Gastroesophageal sphincter (tissue), 4 donors: ENCODE data around the gene CIT. TPM values are rescaled to one million over a fixed set of nuclear protein-coding genes. Genes with fewer than 3 reads are reported as not detected.

Experiments used
- ATAC-seq: fragments of 150-250 bp; one replicate; pipeline ENCODE4 v1.9.1; 2016; ENCODE audit warnings: mild to moderate bottlenecking, moderate library complexity
- H3K27ac ChIP-seq, 4 donors: fragments of 200-600 bp; sonication (generic) in 3 of 4; 1 replicate in 3 of 4; 2 replicates in 1 of 4; pipeline ENCODE4 v1.5.1; 2016 to 2019
- H3K27me3 ChIP-seq: fragments of 200-600 bp; sonication (generic); one replicate; pipeline ENCODE4 v1.5.1; 2019
- H3K36me3 ChIP-seq, 2 donors: fragments of 200-600 bp; sonication (generic); one replicate each; pipeline ENCODE4 v1.5.1; 2019; ENCODE audit warnings: control low read depth in 1 of 2
- H3K4me1 ChIP-seq, 3 donors: fragments of 200-600 bp; sonication (generic); 1 replicate in 2 of 3; 2 replicates in 1 of 3; pipeline ENCODE4 v1.5.1; 2016 to 2019; ENCODE audit warnings: control low read depth in 2 of 3
- H3K4me3 ChIP-seq, 2 donors: fragments of 200-600 bp; sonication (generic); one replicate each; pipeline ENCODE4 v1.5.1; 2019; ENCODE audit warnings: mild to moderate bottlenecking in 1 of 2, moderate library complexity in 1 of 2
- H3K9me3 ChIP-seq, 3 donors: fragments of 200-600 bp; sonication (generic); one replicate each; pipeline ENCODE4 v1.5.1; 2017 to 2019; ENCODE audit warnings: control low read depth in 2 of 3
- EP300 ChIP-seq: sonication (generic); formaldehyde crosslinking; IDR thresholded peaks from one replicate; pipeline ENCODE4 v1.6.1; 2017; ENCODE audit warnings: antibody characterized with exemption, mild to moderate bottlenecking
- POLR2A ChIP-seq, 2 donors: fragments of 450-650 bp; IDR thresholded peaks; one replicate each; pipeline ENCODE4 v1.6.1; 2017; ENCODE audit warnings: antibody characterized with exemption in 2 of 2, mild to moderate bottlenecking in 2 of 2, moderate library complexity in 1 of 2
- POLR2AphosphoS5 ChIP-seq: sonication (generic); formaldehyde crosslinking; IDR thresholded peaks from one replicate; pipeline ENCODE4 v1.6.1; 2017; ENCODE audit warnings: antibody characterized with exemption
- WGBS, 2 donors: methylation state at CpG; one replicate each; pipeline ENCODE4 v1.1.5; 2018; ENCODE audit warnings: low coverage in 1 of 2; 5-methylcytosine and 5-hydroxymethylcytosine counted together
- total RNA-seq, 4 donors: library from RNA; depleted of rRNA; stranded (reverse); fragments of >200 nt; gene quantifications; one replicate each; pipeline ENCODE4 v1.1.0, GENCODE V29; 2016
- TF ChIP-seq, protein P1 (sequence below), 4 experiments: fragments of 200-600 bp in 2 of 4; fragments of 450-650 bp in 2 of 4; sonication (generic) in 1 of 4; IDR thresholded peaks; one replicate each; pipeline ENCODE4 v1.5.1; 2017 to 2019; ENCODE audit warnings: antibody characterized with exemption in 4 of 4, mild to moderate bottlenecking in 2 of 4, moderate library complexity in 2 of 4

CIT gene
- total RNA-seq, 4 donors from 2014 or later, result 3.8 to 9.7 (median 6.6) TPM

DNA sequence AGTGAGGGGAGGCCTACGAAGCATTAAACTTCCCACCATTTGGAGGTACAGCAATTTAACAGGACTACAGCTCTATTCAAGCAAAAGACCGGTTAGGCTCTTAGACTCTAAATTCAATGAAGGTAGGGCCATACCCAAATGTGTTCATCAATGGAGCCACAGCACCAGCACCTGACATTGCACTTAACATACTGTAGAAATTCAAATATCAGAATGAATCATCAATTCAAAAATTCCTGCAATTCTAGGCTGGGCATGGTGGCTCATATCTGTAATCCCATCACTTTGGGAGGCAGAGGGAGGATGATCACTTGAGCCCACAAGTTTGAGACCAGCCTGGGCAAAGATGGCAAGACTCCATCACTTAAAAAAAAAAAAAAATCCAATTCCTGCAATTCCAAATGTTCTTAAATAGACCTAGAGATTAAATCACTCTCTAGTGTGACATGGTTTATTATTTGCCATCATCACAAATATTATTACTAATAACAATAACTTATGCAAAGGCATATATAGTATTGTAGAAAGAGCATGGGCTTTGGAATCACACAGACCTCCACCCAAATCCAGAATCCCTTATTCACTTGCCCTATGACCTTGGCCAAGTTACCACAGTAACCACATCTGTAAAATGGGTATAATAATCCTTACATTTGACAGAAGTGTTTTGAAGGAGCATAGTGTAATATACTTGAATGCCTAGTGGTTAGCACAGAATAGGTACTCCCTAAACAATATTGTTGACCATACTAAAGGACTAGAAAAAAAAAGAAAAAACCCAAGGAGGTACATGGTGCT lies 59.4 kb downstream of the CIT start:
- H3K27ac ChIP-seq, result no peak overlapping the region
- H3K36me3 ChIP-seq, result no peaks in the 10 kb centered on the region
- ATAC-seq, result no peak
- WGBS, 2 donors, result 91 to 100% methylated on average over 2 of the region's 2 CpGs
- no peaks in the 10 kb centered on the region for H3K4me1 ChIP-seq
- H3K27me3 ChIP-seq, result no peaks in the 10 kb centered on the region
- no peak overlapping the region for H3K4me3 ChIP-seq
- TF ChIP-seq POLR2AphosphoS5 (no peak), POLR2A (IDR thresholded peaks at IDR 0.05) (no peak), EP300 (no peak)
- TF ChIP-seq, protein P1, sequence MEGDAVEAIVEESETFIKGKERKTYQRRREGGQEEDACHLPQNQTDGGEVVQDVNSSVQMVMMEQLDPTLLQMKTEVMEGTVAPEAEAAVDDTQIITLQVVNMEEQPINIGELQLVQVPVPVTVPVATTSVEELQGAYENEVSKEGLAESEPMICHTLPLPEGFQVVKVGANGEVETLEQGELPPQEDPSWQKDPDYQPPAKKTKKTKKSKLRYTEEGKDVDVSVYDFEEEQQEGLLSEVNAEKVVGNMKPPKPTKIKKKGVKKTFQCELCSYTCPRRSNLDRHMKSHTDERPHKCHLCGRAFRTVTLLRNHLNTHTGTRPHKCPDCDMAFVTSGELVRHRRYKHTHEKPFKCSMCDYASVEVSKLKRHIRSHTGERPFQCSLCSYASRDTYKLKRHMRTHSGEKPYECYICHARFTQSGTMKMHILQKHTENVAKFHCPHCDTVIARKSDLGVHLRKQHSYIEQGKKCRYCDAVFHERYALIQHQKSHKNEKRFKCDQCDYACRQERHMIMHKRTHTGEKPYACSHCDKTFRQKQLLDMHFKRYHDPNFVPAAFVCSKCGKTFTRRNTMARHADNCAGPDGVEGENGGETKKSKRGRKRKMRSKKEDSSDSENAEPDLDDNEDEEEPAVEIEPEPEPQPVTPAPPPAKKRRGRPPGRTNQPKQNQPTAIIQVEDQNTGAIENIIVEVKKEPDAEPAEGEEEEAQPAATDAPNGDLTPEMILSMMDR (IDR thresholded peaks at IDR 0.05), result no peak
- no peaks in the 10 kb centered on the region for H3K9me3 ChIP-seq

DNA sequence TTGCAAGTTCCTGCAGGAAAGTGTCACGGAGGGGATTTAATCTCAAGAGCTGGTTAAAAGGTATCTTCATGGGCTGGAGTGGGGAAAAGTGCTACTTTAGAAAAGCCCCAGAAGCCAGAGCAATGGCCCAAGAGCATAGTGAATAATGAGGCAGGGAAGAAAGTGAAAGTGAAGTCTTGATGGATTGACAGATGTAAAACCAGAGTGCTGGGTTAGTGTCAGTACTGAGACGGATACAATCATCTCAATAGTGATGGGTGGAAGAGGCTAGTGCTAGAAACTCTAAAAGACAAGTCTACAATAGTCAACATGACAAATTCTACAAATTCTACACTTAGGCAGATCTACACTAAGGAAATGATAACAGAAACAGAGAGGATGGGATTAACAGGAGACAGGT lies 68.1 kb downstream of the CIT start:
- H3K4me1 ChIP-seq, result peaks cover 0 to 8% (median 7%) of the 10 kb centered on the region in 3 donors
- no peak overlapping the region for H3K27ac ChIP-seq
- H3K27me3 ChIP-seq, result peaks cover 48% of the 10 kb centered on the region
- no peaks in the 10 kb centered on the region for H3K36me3 ChIP-seq
- no peak overlapping the region for H3K4me3 ChIP-seq
- no peak for TF ChIP-seq EP300
- TF ChIP-seq POLR2AphosphoS5, result no peak
- no peak for TF ChIP-seq POLR2A (IDR thresholded peaks at IDR 0.05)
- TF ChIP-seq, protein P1 (IDR thresholded peaks at IDR 0.05), result no peak
- no peaks in the 10 kb centered on the region for H3K9me3 ChIP-seq
- WGBS, 2 donors, result 73 to 75% methylated on average over 2 of the region's 2 CpGs
- no peak for ATAC-seq

DNA sequence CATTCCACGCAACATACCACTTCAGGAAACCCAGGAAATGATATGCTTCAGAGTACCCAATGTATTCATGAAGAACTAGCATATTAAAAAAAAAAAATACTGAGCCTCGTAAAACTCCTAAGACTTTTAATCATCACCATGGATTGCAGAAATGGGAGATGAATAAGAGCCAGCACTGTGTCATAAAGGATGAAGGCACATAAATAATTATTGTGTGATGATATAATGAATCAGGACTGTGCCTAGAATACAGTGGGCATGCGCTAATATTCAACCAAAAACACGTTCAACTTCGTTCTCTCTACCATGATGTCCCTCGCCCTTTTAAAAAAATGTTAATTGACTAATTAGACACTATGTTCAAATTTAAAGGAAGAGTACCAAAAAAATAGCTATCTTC lies 68.7 kb downstream of the CIT start:
- no peak overlapping the region for H3K27ac ChIP-seq
- WGBS, 2 donors, result 78 to 92% methylated on average over 6 of the region's 6 CpGs

DNA sequence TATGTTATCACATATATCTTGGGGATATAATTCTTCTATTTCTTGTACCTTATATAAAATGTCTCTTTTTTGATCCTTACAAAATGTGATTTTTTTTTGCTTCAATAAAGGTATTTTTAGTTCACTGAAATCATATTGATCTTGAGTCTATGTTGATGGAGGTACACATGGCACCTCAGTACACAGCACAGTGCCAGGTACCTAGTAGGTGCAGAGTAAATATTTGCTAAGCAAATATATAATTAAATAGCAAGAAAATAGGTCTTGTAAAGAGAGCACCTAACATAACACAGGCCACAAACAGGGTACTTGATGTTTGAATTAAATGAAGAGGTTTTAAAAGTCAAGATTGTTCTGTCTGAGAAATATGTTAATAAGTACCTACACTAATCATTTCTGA lies 69.7 kb downstream of the CIT start:
- Histone ChIP-seq H3K4me3 (no peak overlapping the region), H3K27me3 (peaks cover 50% of the 10 kb centered on the region), H3K4me1 (peaks cover 0 to 25% (median 9%) of the 10 kb centered on the region in 3 donors), H3K36me3 (no peaks in the 10 kb centered on the region), H3K27ac (no peak overlapping the region), H3K9me3 (no peaks in the 10 kb centered on the region)
- no peak for ATAC-seq
- TF ChIP-seq, protein P1 (IDR thresholded peaks at IDR 0.05), result no peak
- TF ChIP-seq POLR2AphosphoS5, result no peak
- no peak for TF ChIP-seq EP300

More for the DNA sequence above, 68.7 kb downstream of the CIT start:
- Histone ChIP-seq H3K9me3 (no peaks in the 10 kb centered on the region), H3K27me3 (peaks cover 50% of the 10 kb centered on the region), H3K4me1 (peaks cover 0 to 14% (median 9%) of the 10 kb centered on the region in 3 donors), H3K36me3 (no peaks in the 10 kb centered on the region), H3K4me3 (no peak overlapping the region)
- no peak for ATAC-seq
- no peak for TF ChIP-seq EP300
- TF ChIP-seq, protein P1 (IDR thresholded peaks at IDR 0.05), result no peak
- no peak for TF ChIP-seq POLR2AphosphoS5
- TF ChIP-seq POLR2A (IDR thresholded peaks at IDR 0.05), result no peak
